Upper lobe of left lung (tissue), 6 donors: Measurements from ENCODE around the gene PPP2R5E. TPM values are rescaled to one million over a fixed set of nuclear protein-coding genes. Genes with fewer than 3 reads are reported as not detected.

Experiments
- ATAC-seq, 2 donors: fragments of 200-7000 bp; cut with Tn5 transposase; one replicate each; pipeline ENCODE4 v1.9.1; 2022; ENCODE audit warnings: mild to moderate bottlenecking in 2 of 2, moderate library complexity in 2 of 2; ENCODE audit not compliant: low FRiP score in 2 of 2
- DNase-seq, 2 donors: peaks; one replicate each; pipeline ENCODE4 v3.0.0-alpha.2; 2019 to 2020
- H3K27ac ChIP-seq, 4 donors: fragments of 200-600 bp; sonication (generic); one replicate each; pipeline ENCODE4 v1.5.1; 2016 to 2019
- H3K27me3 ChIP-seq, 4 donors: fragments of 200-600 bp; sonication (generic); one replicate each; pipeline ENCODE4 v1.5.1; 2017 to 2019
- H3K36me3 ChIP-seq, 4 donors: fragments of 200-600 bp; sonication (generic); one replicate each; pipeline ENCODE4 v1.5.1; 2016 to 2019
- H3K4me1 ChIP-seq, 4 donors: fragments of 200-600 bp; sonication (generic); one replicate each; pipeline ENCODE4 v1.5.1; 2018 to 2019
- H3K4me3 ChIP-seq, 4 donors: fragments of 200-600 bp; sonication (generic); one replicate each; pipeline ENCODE4 v1.5.1; 2017 to 2019; ENCODE audit warnings: mild to moderate bottlenecking in 2 of 4, moderate library complexity in 1 of 4
- H3K9me3 ChIP-seq, 4 donors: fragments of 200-600 bp; sonication (generic); one replicate each; pipeline ENCODE4 v1.5.1; 2018 to 2019
- CTCF ChIP-seq, 6 experiments: fragments of 450-650 bp in 4 of 6; fragments of 200-600 bp in 2 of 6; sonication (generic) in 2 of 6; IDR thresholded peaks; one replicate each; pipeline ENCODE4 v1.5.1; 2016 to 2019; ENCODE audit warnings: antibody characterized with exemption in 6 of 6
- EP300 ChIP-seq, 4 donors: sonication (generic); formaldehyde crosslinking; IDR thresholded peaks; one replicate each; pipeline ENCODE4 v1.5.1; 2017; ENCODE audit warnings: antibody characterized with exemption in 4 of 4, control low read depth in 2 of 4
- POLR2A ChIP-seq, 4 donors: fragments of 450-650 bp; IDR thresholded peaks; one replicate each; pipeline ENCODE4 v1.5.1; 2016 to 2017; ENCODE audit warnings: antibody characterized with exemption in 4 of 4, mild to moderate bottlenecking in 2 of 4
- POLR2AphosphoS5 ChIP-seq, 2 donors: sonication (generic); formaldehyde crosslinking; IDR thresholded peaks; one replicate each; pipeline ENCODE4 v1.5.1; 2017; ENCODE audit warnings: antibody characterized with exemption in 2 of 2
- WGBS, 2 donors: methylation state at CpG; one replicate each; pipeline ENCODE4 v1.1.5; 2017 to 2018; 5-methylcytosine and 5-hydroxymethylcytosine counted together
- total RNA-seq, 6 donors: library from RNA; depleted of rRNA in 4 of 6; stranded (reverse); fragments of >200 nt in 4 of 6; gene quantifications; one replicate each; pipeline versions ENCODE4 v1.1.0 to v1.2.1, GENCODE V29; 2016 to 2021
- donor health status: DM: no; HTN: no; CAD: no; lungs with moderate emphysema.
- donor health status: DM: no; HTN: yes; CAD: no; lungs with severe emphysema.

PPP2R5E gene
- total RNA-seq, 6 donors from 2014 or later, result 10.1 to 42.4 (median 34.5) TPM

GRCh38 chr14:63448841-63449240, 94.3 kb downstream of the PPP2R5E start:
- Histone ChIP-seq H3K36me3 (peaks cover 0 to 5% (median 0%) of the 10 kb centered on the region in 4 donors), H3K4me1 (peaks cover 1 to 13% (median 4%) of the 10 kb centered on the region in 4 donors), H3K27me3 (no peaks in the 10 kb centered on the region), H3K9me3 (no peaks in the 10 kb centered on the region), H3K27ac (no peak overlapping the region), H3K4me3 (no peak overlapping the region)
- no peak for TF ChIP-seq POLR2AphosphoS5 (IDR thresholded peaks at IDR 0.05)
- no peak for TF ChIP-seq CTCF (IDR thresholded peaks at IDR 0.05)
- TF ChIP-seq EP300 (IDR thresholded peaks at IDR 0.05), result no peak
- TF ChIP-seq POLR2A (IDR thresholded peaks at IDR 0.05), result no peak
- DNase-seq (no peak), ATAC-seq (no peak)
- WGBS, 2 donors, result 81 to 89% methylated on average over 3 of the region's 3 CpGs

GRCh38 chr14:63444588-63444987, 98.6 kb downstream of the PPP2R5E start:
- ATAC-seq (no peak), DNase-seq (no peak)
- no peaks in the 10 kb centered on the region for H3K9me3 ChIP-seq
- no peak overlapping the region for H3K27ac ChIP-seq
- 76 to 89% methylated on average over 1 of the region's 1 CpG for WGBS, 2 donors
- no peaks in the 10 kb centered on the region for H3K27me3 ChIP-seq
- peaks cover 0 to 9% (median 2%) of the 10 kb centered on the region in 4 donors for H3K4me1 ChIP-seq
- no peak overlapping the region for H3K4me3 ChIP-seq
- TF ChIP-seq POLR2AphosphoS5 (IDR thresholded peaks at IDR 0.05) (no peak), POLR2A (IDR thresholded peaks at IDR 0.05) (no peak), EP300 (IDR thresholded peaks at IDR 0.05) (no peak), CTCF (IDR thresholded peaks at IDR 0.05) (no peak)
- peaks cover 0 to 3% (median 0%) of the 10 kb centered on the region in 4 donors for H3K36me3 ChIP-seq

GRCh38 chr14:63443988-63444387, 99.2 kb downstream of the PPP2R5E start:
- H3K9me3 ChIP-seq, result no peaks in the 10 kb centered on the region
- H3K27me3 ChIP-seq, result no peaks in the 10 kb centered on the region
- no peak overlapping the region for H3K4me3 ChIP-seq
- no peak for TF ChIP-seq EP300 (IDR thresholded peaks at IDR 0.05)
- no peak for TF ChIP-seq POLR2A (IDR thresholded peaks at IDR 0.05)
- TF ChIP-seq POLR2AphosphoS5 (IDR thresholded peaks at IDR 0.05), result no peak
- no peak for TF ChIP-seq CTCF (IDR thresholded peaks at IDR 0.05)
- no peak for ATAC-seq
- H3K27ac ChIP-seq, result no peak overlapping the region
- 94 to 99% methylated on average over 3 of the region's 3 CpGs for WGBS, 2 donors
- peaks cover 0 to 3% (median 0%) of the 10 kb centered on the region in 4 donors for H3K36me3 ChIP-seq
- no peak for DNase-seq
- H3K4me1 ChIP-seq, result peaks cover 0 to 15% (median 5%) of the 10 kb centered on the region in 4 donors

GRCh38 chr14:63443361-63443760, 99.8 kb downstream of the PPP2R5E start:
- Histone ChIP-seq H3K9me3 (no peaks in the 10 kb centered on the region), H3K36me3 (peaks cover 0 to 3% (median 0%) of the 10 kb centered on the region in 4 donors), H3K27me3 (no peaks in the 10 kb centered on the region), H3K4me1 (peaks cover 4 to 22% (median 10%) of the 10 kb centered on the region in 4 donors), H3K27ac (no peak overlapping the region), H3K4me3 (no peak overlapping the region)
- DNase-seq (no peak), ATAC-seq (no peak)
- TF ChIP-seq POLR2A (IDR thresholded peaks at IDR 0.05) (no peak), EP300 (IDR thresholded peaks at IDR 0.05) (no peak), CTCF (IDR thresholded peaks at IDR 0.05) (no peak), POLR2AphosphoS5 (IDR thresholded peaks at IDR 0.05) (no peak)
- 97 to 99% methylated on average over 3 of the region's 3 CpGs for WGBS, 2 donors
